ENCODE data around the gene LDLR.
"Not testable (repeated sequence)": the region's sequence is repeated elsewhere in the genome, so short reads cannot be mapped to it uniquely, and the experiment has no call there.

LDLR gene

GRCh38 chr19:11138601-11139300, 49.5 kb downstream of the LDLR start:
- no peak for DNase-seq (ENCODE audit: low read depth in 2 of 2, low spot score in 1 of 2)

GRCh38 chr19:11140023-11140538, 50.8 kb downstream of the LDLR start:
- DNase-seq (ENCODE audit: low read depth in 2 of 2, low spot score in 1 of 2): not testable (repeated sequence)

- no peak for DNase-seq (ENCODE audit: low read depth in 2 of 2, low spot score in 1 of 2)
These were observed 51.6 kb downstream of the LDLR start for GRCh38 chr19:11140896-11141295.

GRCh38 chr19:11141937-11142527, 52.8 kb downstream of the LDLR start:
- no peak for DNase-seq (ENCODE audit: low read depth in 2 of 2, low spot score in 1 of 2)

GRCh38 chr19:11142528-11143171, 53.4 kb downstream of the LDLR start:
- DNase-seq (ENCODE audit: low read depth in 2 of 2, low spot score in 1 of 2): no peak

- no peak for DNase-seq (ENCODE audit: low read depth in 2 of 2, low spot score in 1 of 2)
These were observed 56.3 kb downstream of the LDLR start for GRCh38 chr19:11145536-11145924.

- DNase-seq (ENCODE audit: low read depth in 2 of 2, low spot score in 1 of 2): no peak
These were observed 58.7 kb downstream of the LDLR start for GRCh38 chr19:11148001-11148400.

- no peak for DNase-seq (ENCODE audit: low read depth in 2 of 2, low spot score in 1 of 2)
These were observed 61.9 kb downstream of the LDLR start for GRCh38 chr19:11151181-11151580.

- no peak for DNase-seq (ENCODE audit: low read depth in 2 of 2, low spot score in 1 of 2)
These were observed 63.2 kb downstream of the LDLR start for GRCh38 chr19:11152318-11153062.

GRCh38 chr19:11154683-11155047, 65.4 kb downstream of the LDLR start:
- no peak for DNase-seq (ENCODE audit: low read depth in 2 of 2, low spot score in 1 of 2)

- peak; percentile 77 to 82 for DNase-seq (ENCODE audit: low read depth in 2 of 2, low spot score in 1 of 2)
These were observed 66.3 kb downstream of the LDLR start, which contains the start of gene SPC24 for GRCh38 chr19:11155373-11156120. Gene SPC24, minus strand, starts transcription at chr19:11155782. Its CDS starts 6 bp downstream, at chr19:11155776.

GRCh38 chr19:11159598-11160439, 70.6 kb downstream of the LDLR start:
- DNase-seq (ENCODE audit: low read depth in 2 of 2, low spot score in 1 of 2): no peak

GRCh38 chr19:11160440-11160768, 71.1 kb downstream of the LDLR start:
- not testable (repeated sequence) for DNase-seq (ENCODE audit: low read depth in 2 of 2, low spot score in 1 of 2)

- DNase-seq (ENCODE audit: low read depth in 2 of 2, low spot score in 1 of 2): no peak
These were observed 75.0 kb downstream of the LDLR start for GRCh38 chr19:11164296-11164695.

- DNase-seq (ENCODE audit: low read depth in 2 of 2, low spot score in 1 of 2): no peak
These were observed 75.7 kb downstream of the LDLR start for GRCh38 chr19:11164879-11165406.

GRCh38 chr19:11165486-11166030, 76.3 kb downstream of the LDLR start:
- DNase-seq (ENCODE audit: low read depth in 2 of 2, low spot score in 1 of 2): no peak

- DNase-seq (ENCODE audit: low read depth in 2 of 2, low spot score in 1 of 2): no peak
These were observed 77.2 kb downstream of the LDLR start for GRCh38 chr19:11166281-11167142.

GRCh38 chr19:11168568-11168967, 79.3 kb downstream of the LDLR start:
- DNase-seq (ENCODE audit: low read depth in 2 of 2, low spot score in 1 of 2): no peak

All from stimulated activated CD8-positive, alpha-beta memory T cell treated with anti-CD3 and anti-CD28 coated beads, Interleukin-4, amount 100 ng/mL, for 4 hours (primary cell).